ENCODE measurements around the gene IFI27L1.

IFI27L1 gene

DNA sequence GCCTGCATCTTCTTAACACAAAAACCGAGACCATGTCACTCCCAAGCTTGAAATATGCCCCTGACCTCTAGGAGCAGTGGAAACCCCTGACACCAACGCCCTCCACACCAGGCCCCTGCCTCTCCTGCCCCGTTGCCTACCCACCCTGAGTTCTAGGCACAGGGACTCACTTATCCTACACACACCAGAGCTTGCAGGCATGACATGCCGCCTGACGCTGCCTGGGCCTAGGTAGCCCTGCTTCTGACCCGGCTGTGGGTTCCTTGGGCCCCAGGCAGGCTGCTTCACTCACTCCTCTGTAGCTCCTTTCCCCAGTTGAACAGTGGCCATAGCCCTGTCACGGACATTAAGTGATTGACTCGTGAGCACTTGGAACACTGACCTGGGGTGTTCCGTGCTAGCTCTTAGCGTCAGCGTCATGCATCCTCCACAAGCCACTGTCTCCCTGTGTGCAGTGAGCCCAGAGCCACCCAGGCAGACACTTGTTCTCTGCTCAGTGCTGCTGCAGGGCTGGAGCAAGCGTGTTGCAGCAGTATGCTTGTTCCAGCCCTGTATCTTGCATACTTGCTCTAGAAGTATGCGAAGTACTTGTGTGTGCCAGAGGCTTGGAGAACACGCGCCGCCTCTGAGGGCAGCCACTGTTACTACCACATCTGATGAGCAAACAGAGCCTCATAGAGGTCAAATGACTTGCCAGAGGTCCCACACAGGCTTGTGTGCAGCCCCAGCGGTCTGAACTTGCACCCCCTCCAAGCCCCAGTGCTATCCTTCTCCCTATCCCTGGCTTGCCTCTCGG, 39.4 kb upstream of the IFI27L1 start:
- Histone ChIP-seq H3K4me3 (ENCODE audit: low read length, poor library complexity, severe bottlenecking) (no peak overlapping the region), H3K4me2 (ENCODE audit: low read depth, low read length, poor library complexity, severe bottlenecking) (no peak overlapping the region), H2AFZ (ENCODE audit: low read length) (no peak overlapping the region)

DNA sequence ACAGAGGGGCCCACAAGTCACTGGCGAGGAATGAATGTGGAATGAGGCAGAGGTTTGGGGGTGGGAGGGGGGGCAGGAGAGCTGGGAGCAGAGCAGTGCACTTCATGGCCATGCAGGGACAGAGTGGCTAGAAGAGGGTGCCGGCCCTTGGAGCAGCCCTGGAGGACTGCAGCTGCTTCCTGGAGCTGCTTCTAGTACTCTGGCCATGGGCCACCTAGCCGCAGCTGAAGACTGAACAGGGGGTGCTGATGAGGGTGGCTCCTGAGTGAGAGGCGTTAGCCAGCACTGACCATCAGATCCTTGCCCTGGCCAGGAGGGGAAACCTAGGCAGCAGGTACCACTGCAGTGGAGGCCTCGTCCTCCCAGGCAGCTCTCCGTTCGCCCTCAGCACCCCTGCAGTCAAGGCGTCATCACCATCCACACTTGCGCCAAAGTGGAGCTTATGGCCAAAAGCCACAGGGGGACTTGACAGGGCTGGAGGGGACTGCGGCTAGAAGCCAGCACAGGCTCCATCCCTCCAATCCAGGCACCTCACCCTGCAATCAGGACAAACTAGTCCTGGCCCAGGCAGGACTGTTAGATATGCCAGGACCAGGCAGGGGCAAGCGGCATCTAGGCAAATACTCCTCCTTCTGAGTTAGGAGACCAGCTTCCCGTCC, 38.5 kb upstream of the IFI27L1 start:
- Histone ChIP-seq H3K9ac (ENCODE audit: low read depth, low read length, poor library complexity, severe bottlenecking) (no peak overlapping the region), H3K36me3 (ENCODE audit: insufficient read depth, low read length) (peaks cover 24% of the 10 kb centered on the region; the same call in 1 of the 2 replicates), H3F3A (ENCODE audit: low read depth) (no peaks in the 10 kb centered on the region), H3K27me3 (ENCODE audit: insufficient read depth, low read length, poor library complexity, severe bottlenecking) (no peaks in the 10 kb centered on the region), H3K4me2 (ENCODE audit: low read depth, low read length, poor library complexity, severe bottlenecking) (no peak overlapping the region), H3K79me2 (ENCODE audit: insufficient read depth, low read length) (no peaks in the 10 kb centered on the region), H3K9me3 (ENCODE audit: insufficient read depth, low read depth, low read length) (no peaks in the 10 kb centered on the region), H4K20me1 (ENCODE audit: insufficient read depth, low read length, poor library complexity, severe bottlenecking) (no peaks in the 10 kb centered on the region), H2AFZ (ENCODE audit: low read length) (no peak overlapping the region), H3K9me2 (replicated peaks; ENCODE audit: low read depth, low read length) (no peaks in the 10 kb centered on the region), H3K4me3 (ENCODE audit: low read length, poor library complexity, severe bottlenecking) (no peak overlapping the region), H3K4me1 (ENCODE audit: insufficient read depth, low read length, poor library complexity, severe bottlenecking) (no peaks in the 10 kb centered on the region)
- no peak for TF ChIP-seq EZH2phosphoT487 (IDR thresholded peaks at IDR 0.05; ENCODE audit: borderline replicate concordance)
- TF ChIP-seq, protein P1, sequence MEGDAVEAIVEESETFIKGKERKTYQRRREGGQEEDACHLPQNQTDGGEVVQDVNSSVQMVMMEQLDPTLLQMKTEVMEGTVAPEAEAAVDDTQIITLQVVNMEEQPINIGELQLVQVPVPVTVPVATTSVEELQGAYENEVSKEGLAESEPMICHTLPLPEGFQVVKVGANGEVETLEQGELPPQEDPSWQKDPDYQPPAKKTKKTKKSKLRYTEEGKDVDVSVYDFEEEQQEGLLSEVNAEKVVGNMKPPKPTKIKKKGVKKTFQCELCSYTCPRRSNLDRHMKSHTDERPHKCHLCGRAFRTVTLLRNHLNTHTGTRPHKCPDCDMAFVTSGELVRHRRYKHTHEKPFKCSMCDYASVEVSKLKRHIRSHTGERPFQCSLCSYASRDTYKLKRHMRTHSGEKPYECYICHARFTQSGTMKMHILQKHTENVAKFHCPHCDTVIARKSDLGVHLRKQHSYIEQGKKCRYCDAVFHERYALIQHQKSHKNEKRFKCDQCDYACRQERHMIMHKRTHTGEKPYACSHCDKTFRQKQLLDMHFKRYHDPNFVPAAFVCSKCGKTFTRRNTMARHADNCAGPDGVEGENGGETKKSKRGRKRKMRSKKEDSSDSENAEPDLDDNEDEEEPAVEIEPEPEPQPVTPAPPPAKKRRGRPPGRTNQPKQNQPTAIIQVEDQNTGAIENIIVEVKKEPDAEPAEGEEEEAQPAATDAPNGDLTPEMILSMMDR (conservative IDR thresholded peaks at IDR 0.05; ENCODE audit: low read length) = no peak

More for the DNA sequence above, 39.4 kb upstream of the IFI27L1 start:
- TF ChIP-seq, protein P1 (conservative IDR thresholded peaks at IDR 0.05; ENCODE audit: low read length) = no peak
- TF ChIP-seq EZH2phosphoT487 (IDR thresholded peaks at IDR 0.05; ENCODE audit: borderline replicate concordance) = no peak
- H3K9me2 ChIP-seq (replicated peaks; ENCODE audit: low read depth, low read length) = no peaks in the 10 kb centered on the region
- no peak overlapping the region for H3K9ac ChIP-seq (ENCODE audit: low read depth, low read length, poor library complexity, severe bottlenecking)
- no peaks in the 10 kb centered on the region for H3F3A ChIP-seq (ENCODE audit: low read depth)
- no peaks in the 10 kb centered on the region for H3K79me2 ChIP-seq (ENCODE audit: insufficient read depth, low read length)
- peaks cover 16% of the 10 kb centered on the region; the same call in 1 of the 2 replicates for H3K36me3 ChIP-seq (ENCODE audit: insufficient read depth, low read length)
- no peaks in the 10 kb centered on the region for H3K27me3 ChIP-seq (ENCODE audit: insufficient read depth, low read length, poor library complexity, severe bottlenecking)
- H4K20me1 ChIP-seq (ENCODE audit: insufficient read depth, low read length, poor library complexity, severe bottlenecking) = no peaks in the 10 kb centered on the region
- H3K4me1 ChIP-seq (ENCODE audit: insufficient read depth, low read length, poor library complexity, severe bottlenecking) = no peaks in the 10 kb centered on the region
- no peaks in the 10 kb centered on the region for H3K9me3 ChIP-seq (ENCODE audit: insufficient read depth, low read depth, low read length)

DNA sequence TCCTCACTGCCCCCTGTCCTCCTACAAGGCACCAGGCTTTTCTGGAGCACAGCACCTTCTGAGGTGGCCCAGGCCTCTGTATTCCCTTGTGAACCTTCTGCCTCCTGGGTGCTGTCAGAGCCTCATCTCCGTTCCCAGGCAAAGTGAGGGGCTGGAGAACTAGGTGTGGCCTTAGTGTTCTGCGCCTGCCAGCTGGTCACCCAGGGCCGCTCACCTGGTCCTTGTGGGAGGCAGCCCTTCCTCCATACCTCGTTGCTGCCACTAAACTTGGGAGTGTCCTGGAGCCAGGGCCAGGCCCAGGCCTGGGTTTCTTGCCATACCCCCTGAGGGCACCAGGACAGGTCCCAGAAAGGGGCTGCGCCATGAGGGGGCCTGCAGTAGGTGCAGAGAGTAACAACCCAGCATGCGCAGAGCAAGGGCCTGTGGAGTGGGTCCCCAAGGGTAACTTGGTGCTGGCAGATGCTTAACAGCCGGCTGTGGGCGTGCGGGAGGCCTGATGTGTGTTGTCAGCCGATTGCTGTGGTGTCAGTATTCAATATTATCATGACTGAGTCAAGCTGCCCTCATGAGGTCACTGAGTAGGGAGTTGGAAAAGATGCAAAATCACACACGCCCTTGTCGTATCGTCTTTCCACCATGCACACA, 37.9 kb upstream of the IFI27L1 start:
- Histone ChIP-seq H3K36me3 (ENCODE audit: insufficient read depth, low read length) (peaks cover 29% of the 10 kb centered on the region; the same call in 1 of the 2 replicates), H2AFZ (ENCODE audit: low read length) (no peak overlapping the region), H3K9me2 (replicated peaks; ENCODE audit: low read depth, low read length) (no peaks in the 10 kb centered on the region), H3K4me2 (ENCODE audit: low read depth, low read length, poor library complexity, severe bottlenecking) (no peak overlapping the region), H3K4me1 (ENCODE audit: insufficient read depth, low read length, poor library complexity, severe bottlenecking) (no peaks in the 10 kb centered on the region), H4K20me1 (ENCODE audit: insufficient read depth, low read length, poor library complexity, severe bottlenecking) (no peaks in the 10 kb centered on the region), H3K9me3 (ENCODE audit: insufficient read depth, low read depth, low read length) (no peaks in the 10 kb centered on the region), H3K9ac (ENCODE audit: low read depth, low read length, poor library complexity, severe bottlenecking) (no peak overlapping the region), H3K27me3 (ENCODE audit: insufficient read depth, low read length, poor library complexity, severe bottlenecking) (no peaks in the 10 kb centered on the region), H3K79me2 (ENCODE audit: insufficient read depth, low read length) (no peaks in the 10 kb centered on the region), H3K4me3 (ENCODE audit: low read length, poor library complexity, severe bottlenecking) (no peak overlapping the region), H3F3A (ENCODE audit: low read depth) (no peaks in the 10 kb centered on the region)
- TF ChIP-seq, protein P1 (conservative IDR thresholded peaks at IDR 0.05; ENCODE audit: low read length) = no peak
- no peak for TF ChIP-seq EZH2phosphoT487 (IDR thresholded peaks at IDR 0.05; ENCODE audit: borderline replicate concordance)

Measured in Loucy (cell line).